Kidney (tissue), 14 donors: ENCODE measurements around the gene TXN. TPM values are rescaled to one million over a fixed set of nuclear protein-coding genes. Genes with fewer than 3 reads are reported as not detected.

Experiments
- DNase-seq, 5 donors: peaks; one replicate each; pipeline ENCODE4 v3.0.0-alpha.2; 2013 to 2020
- FAIRE-seq: peaks from 2 replicates; lab custom pipeline; 2012; peaks lifted over from hg19 to GRCh38; lab: Jason Lieb, UNC
- H3K27ac ChIP-seq, 2 donors: one replicate each; pipeline ENCODE4 v1.7.0; 2013; ENCODE audit warnings: low read depth in 2 of 2, low read length in 2 of 2, inconsistent platforms in 1 of 2
- H3K27me3 ChIP-seq: one replicate; pipeline ENCODE4 v1.7.1; 2013; ENCODE audit warnings: low read length, inconsistent platforms; ENCODE audit not compliant: control insufficient read depth, insufficient read depth
- H3K36me3 ChIP-seq, 3 donors: one replicate each; pipeline versions ENCODE4 v1.7.0 to v1.7.1; 2013; ENCODE audit warnings: low read length in 3 of 3, control low read depth in 1 of 3, inconsistent platforms in 1 of 3; ENCODE audit not compliant: insufficient read depth in 3 of 3, control insufficient read depth in 2 of 3
- H3K4me1 ChIP-seq, 3 donors: one replicate each; pipeline versions ENCODE4 v1.7.0 to v1.7.1; 2013; ENCODE audit warnings: low read length in 3 of 3, inconsistent platforms in 1 of 3, low read depth in 1 of 3; ENCODE audit not compliant: control insufficient read depth in 2 of 3, insufficient read depth in 2 of 3
- H3K4me3 ChIP-seq, 3 donors: one replicate each; pipeline versions ENCODE4 v1.7.0 to v1.8.1; 2013; ENCODE audit warnings: low read length in 3 of 3, control low read depth in 1 of 3, inconsistent platforms in 1 of 3
- H3K9ac ChIP-seq, 3 donors: one replicate each; pipeline versions ENCODE4 v1.7.0 to v1.7.1; 2013; ENCODE audit warnings: low read length in 3 of 3, control low read depth in 1 of 3, inconsistent platforms in 1 of 3
- H3K9me3 ChIP-seq, 3 donors: one replicate each; pipeline versions ENCODE4 v1.7.0 to v1.7.1; 2013; ENCODE audit warnings: low read length in 3 of 3, control low read depth in 1 of 3, inconsistent platforms in 1 of 3; ENCODE audit not compliant: control insufficient read depth in 2 of 3, insufficient read depth in 1 of 3
- CTCF ChIP-seq: IDR thresholded peaks from 3 replicates; pipeline ENCODE4 v1.5.1; 2012; ENCODE audit warnings: mild to moderate bottlenecking, moderate library complexity, borderline replicate concordance; ENCODE audit not compliant: insufficient read depth; ENCODE audit errors: extremely low read depth
- intact Hi-C: fragments of 100-400 bp; cut with DNase I; formaldehyde crosslinking; loops from one replicate; pipeline ENCODE4 v1.11.1; 2022
- polyA plus RNA-seq: library from polyadenylated mRNA; stranded (reverse); fragments of 350-450 nt; fragmentation: Illumina TruSeq; extraction: RNeasy Lipid Tissue Mini Kit (QIAGEN cat#74804); gene quantifications from one replicate; pipeline ENCODE4 v1.2.3, GENCODE V29; 2014; ENCODE audit warnings: low read depth, low replicate concordance; ENCODE audit not compliant: insufficient read depth
- total RNA-seq: library from RNA; stranded (reverse); fragmentation: NEBNext Ultra II Directional; extraction: Animal tissue kit (Norgen Biotek cat#: 25700); gene quantifications from one replicate; pipeline ENCODE4 v1.2.1, GENCODE V29; 2021
- donor health status: control.
- donor health status: control.
- donor health status: control.
- donor health status: control.
- donor health status: control.
- donor health status: DM: yes; HTN: yes; CAD: no.
- donor health status: Normal renal cell carcinoma (clear cell type).

TXN gene
- total and polyA plus RNA-seq, 2 donors from 2014 or later = 145 to 541 TPM

GRCh38 chr9:110287289-110287680 lies 31.0 kb upstream of the TXN start:
- FAIRE-seq = no peak
- H3K36me3 ChIP-seq = no peaks in the 10 kb centered on the region
- H3K27me3 ChIP-seq = no peaks in the 10 kb centered on the region
- no peak for TF ChIP-seq CTCF
- no peak for DNase-seq
- H3K9me3 ChIP-seq = no peaks in the 10 kb centered on the region
- H3K4me1 ChIP-seq = peaks cover 0 to 8% (median 2%) of the 10 kb centered on the region in 3 donors
- no peak overlapping the region for H3K9ac ChIP-seq
- intact Hi-C loops = no loop called here
- H3K27ac ChIP-seq = no peak overlapping the region
- no peak overlapping the region for H3K4me3 ChIP-seq

- H3K4me1 ChIP-seq = peaks cover 0 to 10% (median 8%) of the 10 kb centered on the region in 3 donors
- TF ChIP-seq CTCF = no peak
- intact Hi-C loops = no loop called here
- H3K36me3 ChIP-seq = no peaks in the 10 kb centered on the region
- peak overlapping the region in 2 of 3 donors; percentile 31 to 42 for H3K4me3 ChIP-seq
- H3K9me3 ChIP-seq = no peaks in the 10 kb centered on the region
- no peak for FAIRE-seq
- DNase-seq = no peak
- no peak overlapping the region for H3K9ac ChIP-seq
- no peaks in the 10 kb centered on the region for H3K27me3 ChIP-seq
- peak overlapping the region; percentile 5 to 41 for H3K27ac ChIP-seq
These were observed 28.0 kb upstream of the TXN start for GRCh38 chr9:110284211-110284844.

- Histone ChIP-seq H3K36me3 (no peaks in the 10 kb centered on the region), H3K4me1 (peaks cover 0 to 14% (median 8%) of the 10 kb centered on the region in 3 donors), H3K27me3 (no peaks in the 10 kb centered on the region), H3K4me3 (peak overlapping the region in 2 of 3 donors; percentile 31 to 42), H3K9ac (no peak overlapping the region), H3K9me3 (no peaks in the 10 kb centered on the region), H3K27ac (peak overlapping the region; percentile 5 to 71)
- peak in 2 of 5 donors; percentile 35 to 39 for DNase-seq
- intact Hi-C loops = no loop called here
- TF ChIP-seq CTCF = no peak
- no peak for FAIRE-seq
These were observed 27.4 kb upstream of the TXN start for GRCh38 chr9:110283751-110284150.
